Measurements from ENCODE around the gene EPB41.

GRCh38 chr1:29052100-29052499, 137.7 kb downstream of the EPB41 start:
- TF ChIP-seq, protein P1, sequence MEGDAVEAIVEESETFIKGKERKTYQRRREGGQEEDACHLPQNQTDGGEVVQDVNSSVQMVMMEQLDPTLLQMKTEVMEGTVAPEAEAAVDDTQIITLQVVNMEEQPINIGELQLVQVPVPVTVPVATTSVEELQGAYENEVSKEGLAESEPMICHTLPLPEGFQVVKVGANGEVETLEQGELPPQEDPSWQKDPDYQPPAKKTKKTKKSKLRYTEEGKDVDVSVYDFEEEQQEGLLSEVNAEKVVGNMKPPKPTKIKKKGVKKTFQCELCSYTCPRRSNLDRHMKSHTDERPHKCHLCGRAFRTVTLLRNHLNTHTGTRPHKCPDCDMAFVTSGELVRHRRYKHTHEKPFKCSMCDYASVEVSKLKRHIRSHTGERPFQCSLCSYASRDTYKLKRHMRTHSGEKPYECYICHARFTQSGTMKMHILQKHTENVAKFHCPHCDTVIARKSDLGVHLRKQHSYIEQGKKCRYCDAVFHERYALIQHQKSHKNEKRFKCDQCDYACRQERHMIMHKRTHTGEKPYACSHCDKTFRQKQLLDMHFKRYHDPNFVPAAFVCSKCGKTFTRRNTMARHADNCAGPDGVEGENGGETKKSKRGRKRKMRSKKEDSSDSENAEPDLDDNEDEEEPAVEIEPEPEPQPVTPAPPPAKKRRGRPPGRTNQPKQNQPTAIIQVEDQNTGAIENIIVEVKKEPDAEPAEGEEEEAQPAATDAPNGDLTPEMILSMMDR (IDR thresholded peaks at IDR 0.05; ENCODE audit: low read depth, low read length, missing input control), result no peak
- TF ChIP-seq ZBTB33 (IDR thresholded peaks at IDR 0.05) (no peak), GABPA (IDR thresholded peaks at IDR 0.05 in 1 of 2, conservative IDR thresholded peaks at IDR 0.05 in 1 of 2) (no peak), MAX (IDR thresholded peaks at IDR 0.05) (no peak), YY1 (IDR thresholded peaks at IDR 0.05) (no peak), TAF1 (conservative IDR thresholded peaks at IDR 0.05) (no peak)
- TF ChIP-seq, protein P2, sequence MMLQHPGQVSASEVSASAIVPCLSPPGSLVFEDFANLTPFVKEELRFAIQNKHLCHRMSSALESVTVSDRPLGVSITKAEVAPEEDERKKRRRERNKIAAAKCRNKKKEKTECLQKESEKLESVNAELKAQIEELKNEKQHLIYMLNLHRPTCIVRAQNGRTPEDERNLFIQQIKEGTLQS (IDR thresholded peaks at IDR 0.05), result no peak

Measured in liver (tissue), 3 donors.